Activated CD4-positive, alpha-beta T cell treated with anti-CD3 and anti-CD28 coated beads, Interleukin-2, Interleukin-6, amounts not matched to agents 100 ng/mL and 50 ng/mL, durations not matched to agents 16 hours and 8 hours (primary cell): ENCODE results near the gene MET.
A peak's percentile ranks its signal among the peaks of the same experiment; 100 is the strongest.

Source experiments
- DNase-seq: peaks from one replicate; pipeline ENCODE4 v3.0.0-alpha.2; 2020

MET gene

GRCh38 chr7:116665332-116665996 is 6.5 kb upstream of the MET start:
- no peak for DNase-seq

GRCh38 chr7:116669769-116670168 is 2.2 kb upstream of the MET start:
- DNase-seq = no peak

GRCh38 chr7:116670409-116671015 is 1.5 kb upstream of the MET start:
- DNase-seq = no peak

GRCh38 chr7:116671111-116671510 is 885 bp upstream of the MET start:
- DNase-seq = no peak

- no peak for DNase-seq
These were observed 830 bp downstream of the MET start for GRCh38 chr7:116672596-116673456.

- no peak for DNase-seq
These were observed 1.5 kb downstream of the MET start for GRCh38 chr7:116673457-116673865.

GRCh38 chr7:116674508-116675173 is 2.6 kb downstream of the MET start:
- peak; percentile 6 for DNase-seq

- DNase-seq = no peak
These were observed 3.9 kb downstream of the MET start for GRCh38 chr7:116675812-116676355.

GRCh38 chr7:116678780-116679179 is 6.8 kb downstream of the MET start:
- no peak for DNase-seq

GRCh38 chr7:116679500-116679899 is 7.5 kb downstream of the MET start:
- DNase-seq = peak; percentile 59

GRCh38 chr7:116683786-116684185 is 11.8 kb downstream of the MET start:
- DNase-seq = no peak

GRCh38 chr7:116686033-116686432 is 14.0 kb downstream of the MET start:
- DNase-seq = no peak

GRCh38 chr7:116686812-116687419 is 14.9 kb downstream of the MET start:
- no peak for DNase-seq

- DNase-seq = no peak
These were observed 15.8 kb downstream of the MET start for GRCh38 chr7:116687801-116688201.

GRCh38 chr7:116689790-116690259 is 17.8 kb downstream of the MET start:
- no peak for DNase-seq

- no peak for DNase-seq
These were observed 19.7 kb downstream of the MET start for GRCh38 chr7:116691664-116692063.

- no peak for DNase-seq
These were observed 20.7 kb downstream of the MET start for GRCh38 chr7:116692401-116693308.

GRCh38 chr7:116696707-116697106 is 24.7 kb downstream of the MET start:
- DNase-seq = no peak

GRCh38 chr7:116697152-116697551 is 25.2 kb downstream of the MET start:
- DNase-seq = no peak

GRCh38 chr7:116697761-116698160 is 25.8 kb downstream of the MET start:
- no peak for DNase-seq

- no peak for DNase-seq
These were observed 26.4 kb downstream of the MET start for GRCh38 chr7:116698396-116698795.
